ENCODE measurements around the gene FOXS1. TPM values are rescaled to one million over a fixed set of nuclear protein-coding genes. Genes with fewer than 3 reads are reported as not detected.
A peak's percentile ranks its signal among the peaks of the same experiment; 100 is the strongest.

Gene FOXS1
- total RNA-seq, 1 donor = 0.36 TPM

GRCh38 chr20:31836853-31837608, 8.4 kb downstream of the FOXS1 start:
- Histone ChIP-seq H3K36me3 (ENCODE audit: insufficient read depth, low read length) (no peaks in the 10 kb centered on the region), H3K27me3 (ENCODE audit: insufficient read depth, low read length) (peaks cover 3% of the 10 kb centered on the region), H3K9me3 (ENCODE audit: low read depth, low read length) (no peaks in the 10 kb centered on the region), H3K27ac (ENCODE audit: low read depth, low read length) (peak overlapping the region; percentile 24), H3K4me1 (ENCODE audit: insufficient read depth, low read length) (peaks cover 54% of the 10 kb centered on the region), H4K20me1 (ENCODE audit: insufficient read depth, low read length) (peaks cover 16% of the 10 kb centered on the region), H3K4me2 (ENCODE audit: insufficient read depth, low read length) (peak overlapping the region; percentile 21), H3K4me3 (ENCODE audit: insufficient read depth, low read length) (no peak overlapping the region), H3K79me2 (ENCODE audit: insufficient read depth, low read length) (no peaks in the 10 kb centered on the region), H2AFZ (ENCODE audit: low read length) (no peak overlapping the region)
- DNase-seq (ENCODE audit: insufficient read length, low spot score, missing footprints) = no peak
- TF ChIP-seq CTCF (IDR thresholded peaks at IDR 0.05; ENCODE audit: extremely low read depth, low read depth, low read length) = no peak

- no peak overlapping the region for H3K27ac ChIP-seq (ENCODE audit: low read depth, low read length)
Observed at GRCh38 chr20:31835977-31836852, 9.2 kb downstream of the FOXS1 start.

GRCh38 chr20:31835554-31835953, 9.8 kb downstream of the FOXS1 start:
- H3K36me3 ChIP-seq (ENCODE audit: insufficient read depth, low read length) = no peaks in the 10 kb centered on the region
- H2AFZ ChIP-seq (ENCODE audit: low read length) = no peak overlapping the region
- peaks cover 3% of the 10 kb centered on the region for H3K27me3 ChIP-seq (ENCODE audit: insufficient read depth, low read length)
- H3K79me2 ChIP-seq (ENCODE audit: insufficient read depth, low read length) = no peaks in the 10 kb centered on the region
- peaks cover 18% of the 10 kb centered on the region for H4K20me1 ChIP-seq (ENCODE audit: insufficient read depth, low read length)
- peaks cover 39% of the 10 kb centered on the region for H3K4me1 ChIP-seq (ENCODE audit: insufficient read depth, low read length)
- H3K4me3 ChIP-seq (ENCODE audit: insufficient read depth, low read length) = no peak overlapping the region
- H3K27ac ChIP-seq (ENCODE audit: low read depth, low read length) = no peak overlapping the region
- no peak for TF ChIP-seq CTCF (IDR thresholded peaks at IDR 0.05; ENCODE audit: extremely low read depth, low read depth, low read length)
- peak; percentile 76 for DNase-seq (ENCODE audit: insufficient read length, low spot score, missing footprints)
- peak overlapping the region; percentile 34 for H3K4me2 ChIP-seq (ENCODE audit: insufficient read depth, low read length)
- H3K9me3 ChIP-seq (ENCODE audit: low read depth, low read length) = no peaks in the 10 kb centered on the region

More at GRCh38 chr20:31835977-31836852, 9.2 kb downstream of the FOXS1 start:
- TF ChIP-seq CTCF (IDR thresholded peaks at IDR 0.05; ENCODE audit: extremely low read depth, low read depth, low read length) = no peak
- Histone ChIP-seq H3K79me2 (ENCODE audit: insufficient read depth, low read length) (no peaks in the 10 kb centered on the region), H4K20me1 (ENCODE audit: insufficient read depth, low read length) (peaks cover 18% of the 10 kb centered on the region), H3K27me3 (ENCODE audit: insufficient read depth, low read length) (peaks cover 3% of the 10 kb centered on the region), H3K9me3 (ENCODE audit: low read depth, low read length) (no peaks in the 10 kb centered on the region), H3K4me1 (ENCODE audit: insufficient read depth, low read length) (peaks cover 46% of the 10 kb centered on the region), H2AFZ (ENCODE audit: low read length) (no peak overlapping the region), H3K4me3 (ENCODE audit: insufficient read depth, low read length) (no peak overlapping the region), H3K4me2 (ENCODE audit: insufficient read depth, low read length) (peak overlapping the region; percentile 34), H3K36me3 (ENCODE audit: insufficient read depth, low read length) (no peaks in the 10 kb centered on the region)
- DNase-seq (ENCODE audit: insufficient read length, low spot score, missing footprints) = peak; percentile 99
